AG09309 (cell line): ENCODE results near the gene MGMT.

Source experiments
- DNase-seq: peaks from one replicate; pipeline ENCODE4 v3.0.0-alpha.2; 2010; ENCODE audit warnings: low read depth
- H3K4me3 ChIP-seq: 2 replicates; pipeline ENCODE4 v1.5.1; 2011; ENCODE audit warnings: mild to moderate bottlenecking, low read depth, low read length, moderate library complexity; ENCODE audit not compliant: control insufficient read depth
- TF ChIP-seq, protein P1 (sequence below): IDR thresholded peaks from 2 replicates; pipeline ENCODE4 v1.5.1; 2011; ENCODE audit warnings: mild to moderate bottlenecking, low read depth, low read length, inconsistent platforms; ENCODE audit not compliant: insufficient read depth, control insufficient read depth; ENCODE audit errors: missing control alignments

The MGMT gene

DNA sequence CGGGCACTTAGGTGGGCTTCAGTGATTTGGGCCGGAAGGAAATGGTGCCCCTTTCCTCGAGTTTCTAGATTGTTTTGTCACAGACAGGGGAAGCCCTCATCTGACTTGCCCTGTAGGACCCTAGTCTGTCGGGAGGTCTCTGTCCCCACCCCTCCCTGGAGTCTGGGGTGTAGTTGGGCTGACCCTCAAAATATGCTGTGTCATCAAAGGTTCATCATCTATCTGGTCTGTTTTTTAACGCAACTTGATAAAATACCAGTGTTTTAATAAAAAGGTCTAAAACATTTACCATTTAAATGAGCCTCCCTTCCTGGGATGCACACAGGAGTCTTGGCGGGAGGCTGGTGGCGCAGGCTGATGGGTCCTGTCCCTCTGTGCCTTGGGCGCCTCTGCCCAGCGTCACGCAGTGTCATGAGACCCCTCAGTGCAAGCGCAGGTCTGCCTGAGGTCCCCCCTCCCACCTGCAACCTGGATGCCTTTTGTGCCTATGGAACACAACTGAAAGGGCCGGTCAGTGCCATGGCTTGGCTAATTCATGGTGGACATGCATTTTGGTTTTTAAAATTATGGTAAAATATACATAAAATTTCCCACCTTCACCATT lies 146.4 kb downstream of the MGMT start:
- TF ChIP-seq, protein P1, sequence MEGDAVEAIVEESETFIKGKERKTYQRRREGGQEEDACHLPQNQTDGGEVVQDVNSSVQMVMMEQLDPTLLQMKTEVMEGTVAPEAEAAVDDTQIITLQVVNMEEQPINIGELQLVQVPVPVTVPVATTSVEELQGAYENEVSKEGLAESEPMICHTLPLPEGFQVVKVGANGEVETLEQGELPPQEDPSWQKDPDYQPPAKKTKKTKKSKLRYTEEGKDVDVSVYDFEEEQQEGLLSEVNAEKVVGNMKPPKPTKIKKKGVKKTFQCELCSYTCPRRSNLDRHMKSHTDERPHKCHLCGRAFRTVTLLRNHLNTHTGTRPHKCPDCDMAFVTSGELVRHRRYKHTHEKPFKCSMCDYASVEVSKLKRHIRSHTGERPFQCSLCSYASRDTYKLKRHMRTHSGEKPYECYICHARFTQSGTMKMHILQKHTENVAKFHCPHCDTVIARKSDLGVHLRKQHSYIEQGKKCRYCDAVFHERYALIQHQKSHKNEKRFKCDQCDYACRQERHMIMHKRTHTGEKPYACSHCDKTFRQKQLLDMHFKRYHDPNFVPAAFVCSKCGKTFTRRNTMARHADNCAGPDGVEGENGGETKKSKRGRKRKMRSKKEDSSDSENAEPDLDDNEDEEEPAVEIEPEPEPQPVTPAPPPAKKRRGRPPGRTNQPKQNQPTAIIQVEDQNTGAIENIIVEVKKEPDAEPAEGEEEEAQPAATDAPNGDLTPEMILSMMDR = no peak
- DNase-seq = no peak
- H3K4me3 ChIP-seq = no peak overlapping the region

DNA sequence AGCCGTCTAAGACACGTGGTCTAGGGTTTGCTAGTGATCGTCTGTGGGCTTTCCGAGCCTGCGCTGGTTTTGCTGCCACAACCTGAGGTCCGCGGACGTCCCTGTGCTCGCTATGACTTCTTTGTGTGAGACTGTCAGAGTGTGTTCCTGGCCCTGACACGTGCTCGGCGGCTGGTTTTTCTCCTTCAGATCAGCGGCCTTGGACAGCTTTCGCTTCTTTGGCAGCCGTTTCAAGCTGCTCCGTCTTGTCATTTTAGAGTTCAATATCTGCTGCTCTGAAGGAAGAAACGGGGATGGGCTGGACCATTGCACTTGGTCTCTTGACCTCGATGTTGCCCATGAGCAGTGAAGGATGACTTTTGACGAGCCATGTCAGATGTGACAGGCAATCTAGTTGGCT lies 147.3 kb downstream of the MGMT start:
- no peak overlapping the region for H3K4me3 ChIP-seq
- no peak for DNase-seq
- TF ChIP-seq, protein P1 = no peak

DNA sequence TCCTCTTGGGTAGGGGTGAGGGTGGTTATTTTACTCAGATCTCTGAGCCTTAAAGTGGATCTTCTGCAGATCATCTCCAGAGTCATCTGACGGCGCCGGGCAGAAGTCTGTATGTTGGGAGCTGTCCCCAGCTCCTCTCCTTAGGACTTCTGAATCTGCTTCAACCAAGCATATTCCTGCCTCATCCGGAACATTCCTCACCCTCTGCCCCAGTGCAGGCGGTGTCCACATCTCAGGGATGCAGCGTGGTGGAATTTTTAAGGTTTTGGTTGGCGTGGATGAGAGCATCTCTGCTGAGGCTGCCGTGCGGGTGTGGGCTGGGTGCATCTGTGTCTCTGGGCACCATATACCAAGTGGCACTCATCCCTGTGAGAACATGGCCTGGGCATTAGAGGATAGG lies 148.3 kb downstream of the MGMT start:
- TF ChIP-seq, protein P1 = no peak
- no peak overlapping the region for H3K4me3 ChIP-seq
- DNase-seq = no peak

DNA sequence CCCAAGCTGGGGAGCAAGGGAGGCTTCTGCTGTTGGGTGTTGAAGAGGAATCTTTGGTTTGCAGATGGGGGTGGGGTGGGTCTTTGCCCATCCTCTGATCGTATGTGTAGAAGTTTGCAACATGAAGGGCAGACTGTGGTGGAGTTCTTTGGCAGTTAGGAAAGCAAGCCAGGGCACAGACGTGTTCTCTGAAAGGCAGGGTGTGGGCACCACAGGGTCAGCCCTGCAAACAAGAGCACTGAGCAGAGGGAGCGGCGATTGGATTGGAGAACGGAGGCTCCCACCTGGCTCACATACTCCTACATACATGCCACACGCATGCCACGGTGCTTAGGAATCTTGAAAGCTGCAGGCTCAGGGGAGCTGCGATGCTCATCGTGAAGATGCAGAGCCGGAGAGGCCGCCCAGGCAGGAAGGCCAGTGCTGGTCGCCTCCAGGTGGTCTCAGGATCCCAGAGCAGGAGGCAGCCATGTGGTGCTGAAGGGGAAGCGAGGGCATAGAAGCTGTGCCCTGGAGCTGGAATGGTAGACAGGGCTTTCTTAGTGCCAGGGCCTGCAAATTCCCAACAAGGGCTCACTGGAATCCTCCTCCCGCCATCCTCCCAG lies 149.0 kb downstream of the MGMT start:
- TF ChIP-seq, protein P1 = no peak
- no peak for DNase-seq
- no peak overlapping the region for H3K4me3 ChIP-seq

DNA sequence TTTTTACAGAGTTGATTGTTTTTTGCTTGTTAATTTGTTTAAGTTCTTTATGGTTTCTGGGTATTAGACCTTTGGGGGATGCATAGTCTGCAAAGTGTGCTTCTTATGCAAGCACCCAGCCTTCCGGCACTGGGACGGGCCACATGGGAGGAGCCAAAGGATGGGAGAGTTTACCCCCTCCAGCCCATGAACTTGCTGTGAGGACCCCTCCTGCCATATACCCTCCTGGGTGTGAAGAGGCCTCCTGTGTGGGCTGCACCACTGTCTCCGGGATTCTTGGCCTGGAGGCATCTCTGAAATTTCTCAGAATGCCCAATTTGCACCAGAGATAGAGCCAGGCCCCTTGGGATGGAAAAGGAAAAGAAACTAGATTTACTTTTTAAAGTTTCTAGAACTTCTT lies 150.7 kb downstream of the MGMT start:
- TF ChIP-seq, protein P1 = no peak
- no peak for DNase-seq
- no peak overlapping the region for H3K4me3 ChIP-seq

DNA sequence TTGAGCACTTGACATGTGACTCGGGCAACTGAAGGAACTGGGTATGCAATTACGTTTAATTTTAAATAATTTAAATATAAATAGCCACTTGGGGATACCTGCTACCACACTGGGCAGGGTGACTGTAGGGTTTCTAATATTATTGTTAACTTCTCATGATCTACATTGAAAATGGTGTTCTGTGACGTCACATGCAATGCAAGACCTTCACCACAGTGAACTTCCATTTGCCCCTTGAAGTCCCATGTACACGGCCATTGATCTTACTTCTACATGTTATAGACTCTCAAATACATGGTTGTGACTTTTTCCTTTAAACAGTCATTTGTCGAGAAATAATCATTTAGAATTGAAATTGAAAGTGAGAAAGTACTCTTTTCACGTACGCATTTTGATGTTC lies 154.0 kb downstream of the MGMT start:
- no peak for DNase-seq
- TF ChIP-seq, protein P1 = no peak
- no peak overlapping the region for H3K4me3 ChIP-seq

DNA sequence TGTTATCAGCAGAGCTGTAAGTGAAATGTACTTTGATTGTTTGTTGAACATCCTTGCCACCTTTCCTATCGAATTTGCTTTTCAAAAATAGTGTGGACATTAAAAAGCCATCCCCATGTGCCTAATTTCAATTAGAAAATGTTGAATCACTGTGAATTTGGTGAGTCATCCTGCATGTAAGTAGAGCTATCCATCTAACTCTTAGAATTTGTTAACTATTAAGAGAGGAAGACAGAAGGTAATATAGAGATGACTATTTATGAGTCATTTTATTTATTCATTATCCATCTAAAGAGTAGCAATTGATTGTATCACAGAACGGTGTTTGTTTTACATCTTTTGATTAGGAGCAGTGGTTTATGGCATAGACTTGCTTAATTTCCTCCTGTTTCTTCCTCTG lies 154.7 kb downstream of the MGMT start:
- TF ChIP-seq, protein P1 = no peak
- DNase-seq = no peak
- H3K4me3 ChIP-seq = no peak overlapping the region
